Measurements from ENCODE around the gene PRR20G. TPM values are rescaled to one million over a fixed set of nuclear protein-coding genes. Genes with fewer than 3 reads are reported as not detected.
"Not testable (repeated sequence)": the region's sequence is repeated elsewhere in the genome, so short reads cannot be mapped to it uniquely, and the experiment has no call there.

Gene PRR20G
- total RNA-seq: not detected

GRCh38 chr3:127287840-127288239, at the start of gene PRR20G:
TSS of gene PRR20G (minus strand) at chr3:127288046. CDS start at chr3:127287365, 681 bp downstream.
- no peak for ATAC-seq

DNA sequence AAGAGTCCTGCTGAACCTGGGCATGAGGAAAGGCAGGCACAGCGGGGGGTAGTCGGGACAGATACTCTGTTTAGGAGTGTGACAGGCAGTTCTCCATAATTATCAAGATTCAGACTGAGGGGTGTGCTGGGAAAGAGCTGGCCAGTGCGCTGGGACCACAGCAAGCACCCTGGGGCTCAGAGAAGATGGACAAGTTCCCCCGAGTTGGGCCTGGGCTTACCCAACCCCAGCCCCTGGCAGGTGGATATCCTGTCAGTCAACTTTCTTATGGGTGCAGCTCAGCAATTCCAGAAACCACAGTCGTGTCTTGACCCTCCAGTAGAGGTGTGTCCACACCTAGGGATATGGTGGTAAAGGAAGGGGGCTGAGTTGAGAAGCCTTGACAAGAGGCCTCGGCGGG, 49.2 kb upstream of the PRR20G start:
- no peak for ATAC-seq

DNA sequence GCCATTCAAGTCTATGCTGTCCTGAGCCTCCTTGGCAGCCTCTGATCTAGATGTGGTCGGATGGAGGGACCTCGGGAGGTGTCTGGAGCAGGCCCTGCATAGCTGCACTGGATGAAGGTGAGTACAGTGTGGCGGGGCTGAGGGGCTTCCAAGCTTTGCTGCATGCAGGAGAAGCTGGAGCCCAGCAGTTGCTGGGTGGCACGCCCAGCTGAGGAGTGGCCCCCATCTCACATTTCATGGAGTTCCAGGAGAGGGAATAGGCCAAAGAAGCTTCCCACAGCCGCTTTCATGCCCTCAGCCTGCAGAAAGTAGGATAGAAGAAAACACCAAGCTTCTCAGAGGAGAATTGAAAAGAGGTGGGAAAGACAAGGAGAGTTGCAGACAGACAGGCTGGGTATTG, 48.3 kb upstream of the PRR20G start:
- no peak for ATAC-seq

- ATAC-seq: no peak
These were observed 42.5 kb upstream of the PRR20G start for GRCh38 chr3:127330385-127330784.

DNA sequence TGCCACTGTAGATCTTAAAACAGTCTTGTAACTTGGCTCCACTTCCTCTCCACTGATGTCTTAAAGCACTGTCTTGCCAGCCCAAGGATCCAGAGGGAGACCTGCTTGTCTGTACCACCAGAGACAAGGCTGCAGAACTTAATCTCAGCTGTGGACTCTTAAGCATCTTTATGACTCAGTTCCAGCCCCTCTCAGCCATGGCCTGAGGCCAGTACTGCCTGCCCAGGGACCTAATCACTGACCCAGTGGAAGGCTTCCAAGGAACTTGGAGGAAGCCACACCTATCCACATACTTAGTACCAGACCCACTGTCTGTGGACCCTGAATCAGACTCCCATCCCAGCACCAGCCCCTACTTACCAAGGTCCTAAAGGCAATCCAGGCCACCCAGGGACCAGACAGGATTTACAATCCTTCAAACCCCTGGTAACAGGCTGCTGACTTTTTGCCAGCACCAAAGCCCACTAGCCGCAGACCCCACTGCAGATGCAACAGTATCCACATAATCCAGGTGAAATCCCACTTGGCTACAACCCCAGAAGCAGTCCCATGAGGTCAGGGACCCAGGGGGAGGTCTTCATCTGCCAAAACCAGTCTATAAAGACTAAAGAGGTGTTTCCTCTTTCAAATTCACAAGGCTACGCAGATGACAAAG, 41.9 kb upstream of the PRR20G start:
- no peak for ATAC-seq

GRCh38 chr3:127328421-127328820, 40.6 kb upstream of the PRR20G start:
- ATAC-seq: no peak

- no peak for ATAC-seq
These were observed 38.5 kb upstream of the PRR20G start for GRCh38 chr3:127326341-127326740.

DNA sequence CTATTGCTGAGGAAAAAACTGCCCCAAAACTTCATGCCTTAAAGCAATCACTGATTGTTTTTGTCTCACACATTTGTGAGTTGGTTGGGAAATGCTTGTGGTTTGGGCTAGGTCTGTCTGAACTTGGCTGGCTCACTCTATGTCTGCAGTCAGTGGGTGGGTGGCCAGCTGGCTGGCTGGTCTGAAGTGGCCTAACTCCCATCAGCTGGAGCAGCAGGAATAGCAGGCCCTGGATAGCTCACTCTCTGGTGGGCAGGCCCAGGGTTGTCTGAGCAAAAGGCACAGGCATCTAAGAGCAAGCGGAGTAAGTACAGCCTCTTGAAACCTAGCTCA, 37.7 kb upstream of the PRR20G start:
- ATAC-seq: no peak

DNA sequence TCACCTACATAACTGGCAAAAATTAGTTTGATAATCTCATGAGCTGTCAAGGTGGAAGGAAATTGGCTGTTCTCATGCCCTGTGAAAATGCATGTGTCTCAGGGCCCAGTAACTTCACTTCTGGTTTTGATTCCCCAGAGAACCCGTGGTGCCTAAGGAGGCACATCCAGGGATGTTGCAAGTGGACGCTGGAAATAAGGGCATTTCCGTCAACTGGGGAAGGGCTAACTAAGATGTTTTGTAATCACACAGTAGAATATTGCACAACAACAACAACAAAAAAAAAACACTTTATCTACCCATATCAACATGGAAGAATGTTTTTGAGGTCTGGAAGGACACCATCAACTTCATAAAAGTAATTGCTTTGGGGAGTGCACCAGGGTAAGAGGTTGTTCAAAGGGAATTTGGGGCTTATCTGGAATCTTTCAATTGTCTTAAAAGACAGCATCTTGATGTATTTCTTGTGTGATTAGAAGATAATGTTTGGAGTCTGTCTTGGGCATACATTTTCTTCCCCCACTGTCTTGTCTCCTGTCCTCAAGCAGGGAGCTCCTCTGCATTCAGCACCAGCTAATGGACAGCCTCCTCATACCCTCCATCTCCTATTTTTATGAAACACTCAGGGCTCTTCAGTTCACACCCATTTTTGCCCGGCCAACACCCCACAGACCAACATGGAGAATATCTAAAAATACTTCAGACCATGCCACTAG, 37.2 kb upstream of the PRR20G start:
- no peak for ATAC-seq

DNA sequence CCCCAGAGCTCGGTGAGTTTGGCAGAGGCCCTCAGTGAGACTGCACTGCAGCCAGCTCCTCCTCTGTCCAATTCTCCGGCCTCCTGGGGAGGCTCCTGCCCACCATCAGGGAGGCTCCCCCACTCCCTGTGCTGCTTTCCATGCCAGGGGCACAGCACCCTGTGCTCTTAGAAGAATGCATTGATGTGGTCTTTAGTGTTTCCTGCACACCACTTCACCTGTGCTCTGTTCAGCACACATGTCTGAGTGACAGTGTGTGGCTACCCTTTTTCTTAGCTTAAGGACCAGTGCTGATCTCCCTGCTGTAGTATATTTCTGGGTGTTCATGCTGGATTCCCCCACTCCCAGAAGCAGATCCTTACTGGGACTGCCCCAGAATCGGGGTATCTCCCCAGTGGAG, 36.2 kb upstream of the PRR20G start:
- ATAC-seq: no peak

DNA sequence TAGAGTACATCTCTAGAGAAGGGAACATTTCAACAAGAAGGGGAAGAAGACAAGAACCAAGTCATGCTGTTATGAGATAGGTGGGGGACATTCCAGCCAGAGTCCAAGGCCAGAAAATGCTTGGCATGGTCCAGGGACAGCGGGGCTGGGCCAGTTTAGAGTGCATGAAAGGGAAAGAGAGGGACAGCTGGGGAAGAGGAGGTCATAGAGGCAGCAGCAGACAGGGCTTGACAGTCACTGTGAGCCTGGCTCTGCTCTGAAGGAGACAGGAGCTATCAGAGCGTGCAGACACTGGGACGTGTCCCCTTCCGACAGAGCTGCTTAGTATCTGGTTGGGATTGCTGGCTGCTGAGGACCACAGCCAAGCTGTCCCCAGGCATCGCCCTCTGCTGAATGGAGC, 35.7 kb upstream of the PRR20G start:
- ATAC-seq: no peak

DNA sequence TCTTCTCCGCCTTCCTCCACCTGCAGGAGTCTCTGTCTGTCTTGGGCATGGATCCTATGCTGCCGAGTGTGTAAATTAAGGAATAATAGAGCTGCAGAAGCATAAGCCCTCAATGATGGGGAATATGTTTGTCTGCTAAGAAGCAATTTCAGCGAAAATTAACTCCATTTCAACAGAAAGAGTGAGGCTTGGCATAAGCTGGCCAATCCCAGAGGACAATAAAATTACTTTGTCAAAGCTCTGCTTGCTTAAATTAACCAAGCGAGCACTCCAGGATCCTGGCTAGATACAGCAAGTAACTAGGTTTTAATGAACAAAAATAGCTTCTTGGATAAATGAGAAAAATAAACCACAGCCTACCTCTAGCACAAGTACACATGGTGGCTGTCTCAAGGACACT, 33.5 kb upstream of the PRR20G start:
- ATAC-seq: no peak

- no peak for ATAC-seq
These were observed 32.8 kb upstream of the PRR20G start for GRCh38 chr3:127320529-127321121.

GRCh38 chr3:127316685-127317084, 28.8 kb upstream of the PRR20G start:
- no peak for ATAC-seq

DNA sequence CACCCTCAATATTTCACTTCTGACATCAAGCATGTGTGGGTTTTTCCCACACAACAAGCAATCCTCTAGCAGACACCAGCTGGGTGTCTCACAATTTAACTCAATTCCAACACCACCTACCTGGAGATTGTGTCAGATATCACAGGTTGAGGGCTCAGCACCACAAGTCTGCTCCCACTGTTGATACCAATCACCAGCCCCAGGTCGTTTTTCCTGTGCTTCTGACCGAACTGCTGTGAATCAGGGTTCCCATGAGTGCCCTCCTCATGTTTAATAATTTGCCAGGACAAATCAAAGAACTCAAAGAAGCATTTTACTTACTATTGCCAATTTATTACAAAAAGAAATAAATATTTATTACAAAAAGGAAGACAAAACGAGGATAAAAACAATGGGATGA, 25.0 kb upstream of the PRR20G start:
- ATAC-seq: no peak

DNA sequence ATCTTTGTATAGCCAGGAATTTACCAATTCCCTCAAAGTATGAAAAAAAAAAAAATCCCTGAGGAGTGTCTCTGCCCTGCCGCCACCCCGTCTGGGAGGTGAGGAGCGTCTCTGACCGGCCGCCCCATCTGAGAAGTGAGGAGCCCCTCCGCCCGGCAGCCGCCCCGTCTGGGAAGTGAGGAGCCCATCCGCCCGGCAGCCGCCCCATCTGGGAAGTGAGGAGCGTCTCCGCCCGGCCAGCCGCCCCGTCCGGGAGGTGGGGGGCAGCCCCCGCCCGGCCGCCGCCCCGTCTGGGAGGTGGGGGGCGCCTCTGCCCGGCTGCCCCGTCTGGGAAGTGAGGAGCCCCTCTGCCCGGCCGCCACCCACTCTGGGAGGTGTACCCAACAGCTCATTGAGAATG, 21.0 kb upstream of the PRR20G start:
- ATAC-seq: not testable (repeated sequence)

- ATAC-seq: no peak
These were observed 20.1 kb upstream of the PRR20G start for GRCh38 chr3:127307916-127308315.

GRCh38 chr3:127307112-127307835, 19.4 kb upstream of the PRR20G start:
- ATAC-seq: no peak

GRCh38 chr3:127306361-127307111, 18.7 kb upstream of the PRR20G start:
- no peak for ATAC-seq

GRCh38 chr3:127305499-127306060, 17.7 kb upstream of the PRR20G start:
- no peak for ATAC-seq

GRCh38 chr3:127304121-127304744, 16.4 kb upstream of the PRR20G start:
- ATAC-seq: peak; percentile 99

DNA sequence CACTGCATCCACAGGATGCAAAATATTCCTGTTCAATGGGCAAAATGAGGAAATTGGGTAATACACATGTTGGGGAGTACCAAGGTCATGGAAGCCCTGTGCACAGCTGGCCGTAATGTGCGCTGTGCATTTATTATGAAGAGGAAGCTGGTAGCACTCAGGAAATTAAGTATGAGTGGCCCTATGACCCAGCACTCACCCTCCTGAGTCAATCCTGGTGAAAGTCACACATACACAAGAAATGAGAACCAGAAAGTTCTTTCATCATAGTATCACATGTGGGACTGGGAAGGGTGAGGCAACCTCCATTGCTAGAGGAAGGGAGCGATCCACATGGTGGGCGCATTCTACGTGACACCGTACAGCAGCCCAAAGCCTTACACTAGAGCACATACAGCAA, 11.4 kb upstream of the PRR20G start:
- no peak for ATAC-seq

Data from esophagus mucosa (tissue), 1 donor.